ENCODE data around the gene SEMA3B.

GRCh38 chr3:50239649-50240048 is 29.3 kb upstream of the SEMA3B start:
- TF ChIP-seq CTCF (IDR thresholded peaks at IDR 0.05) (no peak), POLR2A (IDR thresholded peaks at IDR 0.05; ENCODE audit: low read depth) (no peak), POLR2AphosphoS5 (IDR thresholded peaks at IDR 0.05) (no peak), EP300 (IDR thresholded peaks at IDR 0.05) (no peak)

All from esophagus muscularis mucosa (tissue), 4 donors.